OCI-LY7 (cell line): ENCODE measurements around the gene NF2. TPM values are rescaled to one million over a fixed set of nuclear protein-coding genes. Genes with fewer than 3 reads are reported as not detected.

Experiments used
- BruUV-seq: library from RNA; stranded (reverse); fragments of 400-500 nt; replicated peaks from 2 replicates; lab custom pipeline; 2021; lab: Mats Ljungman, UMichigan
- CTCF ChIA-PET: fragments of 300-600 bp; sonication (Branson Sonifier 250); formaldehyde crosslinking; loops from one replicate; lab custom pipeline; 2022; ENCODE audit warnings: antibody characterized with exemption; ENCODE audit not compliant: unreplicated experiment; lab: Charles Lee
- POLR2A ChIA-PET: fragments of 300-600 bp; sonication (Branson Sonifier 250); formaldehyde crosslinking; loops from one replicate; lab custom pipeline; 2022; ENCODE audit warnings: antibody characterized with exemption; lab: Charles Lee
- DNase-seq: peaks from one replicate; pipeline ENCODE4 v3.0.0-alpha.2; 2015; ENCODE audit warnings: low spot score
- H2AFZ ChIP-seq: fragments of 200-600 bp; sonication (generic), shearing (Covaris generic); 2 replicates; pipeline ENCODE4 v1.6.1; 2014; ENCODE audit warnings: mild to moderate bottlenecking, antibody characterized with exemption, low read length, moderate library complexity
- H3K27ac ChIP-seq: fragments of 200-600 bp; sonication (generic); 2 replicates; pipeline ENCODE4 v1.5.1; 2014; ENCODE audit warnings: mixed run types, low read depth, mild to moderate bottlenecking, moderate library complexity, low read length, inconsistent platforms; ENCODE audit not compliant: poor library complexity, severe bottlenecking
- H3K36me3 ChIP-seq: fragments of 200-600 bp; sonication (generic); 2 replicates; pipeline ENCODE4 v1.6.1; 2014; ENCODE audit warnings: mild to moderate bottlenecking, antibody characterized with exemption, low read length, moderate library complexity, mixed read lengths; ENCODE audit not compliant: insufficient read depth
- H3K4me1 ChIP-seq: fragments of 200-600 bp; sonication (generic); 2 replicates; pipeline ENCODE4 v1.5.1; 2014; ENCODE audit warnings: mild to moderate bottlenecking, low read length; ENCODE audit not compliant: insufficient read depth, poor library complexity, severe bottlenecking
- H3K4me2 ChIP-seq: fragments of 200-600 bp; sonication (generic); 2 replicates; pipeline ENCODE4 v1.6.1; 2014; ENCODE audit warnings: mild to moderate bottlenecking, low read length
- H3K4me3 ChIP-seq: fragments of 200-600 bp; sonication (generic); 2 replicates; pipeline ENCODE4 v1.5.1; 2014; ENCODE audit warnings: mild to moderate bottlenecking, low read depth, low read length; ENCODE audit not compliant: poor library complexity, severe bottlenecking
- H3K79me2 ChIP-seq: fragments of 200-600 bp; sonication (generic); 2 replicates; pipeline ENCODE4 v1.6.1; 2016; ENCODE audit warnings: low read depth, mild to moderate bottlenecking, low read length, moderate library complexity, mixed read lengths; ENCODE audit not compliant: insufficient read depth
- H3K9me2 ChIP-seq: fragments of 200-600 bp; sonication (generic); 2 replicates; pipeline ENCODE4 v1.6.1; 2016; ENCODE audit warnings: mild to moderate bottlenecking, low read length, mixed read lengths; ENCODE audit not compliant: insufficient read depth
- H3K9me3 ChIP-seq: fragments of 200-600 bp; sonication (generic); 2 replicates; pipeline ENCODE4 v1.6.1; 2014; ENCODE audit warnings: mild to moderate bottlenecking, mixed run types, low read length, mixed read lengths
- H4K20me1 ChIP-seq: fragments of 200-600 bp; sonication (generic); 2 replicates; pipeline ENCODE4 v1.6.1; 2014; ENCODE audit warnings: mild to moderate bottlenecking, antibody characterized with exemption, low read length, moderate library complexity, mixed read lengths; ENCODE audit not compliant: insufficient read depth
- CTCF ChIP-seq: fragments of 200-600 bp; sonication (generic); conservative IDR thresholded peaks from 2 replicates; pipeline ENCODE4 v1.5.1; 2014; ENCODE audit warnings: mild to moderate bottlenecking, antibody characterized with exemption, low read length, moderate library complexity, mixed read lengths
- EZH2phosphoT487 ChIP-seq: fragments of 200-600 bp; sonication (generic); IDR thresholded peaks from 2 replicates; pipeline ENCODE4 v1.6.1; 2018; ENCODE audit warnings: low read depth, borderline replicate concordance, mild to moderate bottlenecking, mixed run types, antibody characterized with exemption, low read length, moderate library complexity, mixed read lengths
- intact Hi-C: fragments of 100-400 bp; cut with micrococcal nuclease; formaldehyde crosslinking; loops from one replicate; pipeline ENCODE4 v1.10.0; 2022; ENCODE audit not compliant: unreplicated experiment
- total RNA-seq, 2 experiments: library from RNA; depleted of rRNA in 1 of 2; stranded (reverse); fragments of >200 nt in 1 of 2; shearing (Covaris generic) in 1 of 2; gene quantifications; 2 replicates each; pipeline ENCODE4 v1.2.3, GENCODE V29; 2014 to 2022

Gene NF2
- total RNA-seq, 2 experiments from 2014 or later, result 22.2 to 34.8 TPM

GRCh38 chr22:29641700-29642330 lies 38.4 kb downstream of the NF2 start:
- POLR2A ChIA-PET, result no interaction called here
- no peak overlapping the region for H3K4me3 ChIP-seq
- no peak overlapping the region for H2AFZ ChIP-seq
- no peak for DNase-seq
- H3K4me2 ChIP-seq, result no peak overlapping the region
- TF ChIP-seq CTCF (no peak), EZH2phosphoT487 (no peak)
- no peaks in the 10 kb centered on the region for H4K20me1 ChIP-seq
- no peak overlapping the region for H3K27ac ChIP-seq
- intact Hi-C loops, result no loop called here
- no TSS peak for BruUV-seq
- H3K79me2 ChIP-seq, result no peaks in the 10 kb centered on the region
- peaks cover 46% of the 10 kb centered on the region for H3K36me3 ChIP-seq
- no peaks in the 10 kb centered on the region for H3K4me1 ChIP-seq
- H3K9me3 ChIP-seq, result no peaks in the 10 kb centered on the region
- CTCF ChIA-PET, result no interaction called here
- no peaks in the 10 kb centered on the region for H3K9me2 ChIP-seq

GRCh38 chr22:29642694-29643093 lies 39.3 kb downstream of the NF2 start:
- H3K4me2 ChIP-seq, result no peak overlapping the region
- H3K9me3 ChIP-seq, result no peaks in the 10 kb centered on the region
- no TSS peak for BruUV-seq
- TF ChIP-seq CTCF (no peak), EZH2phosphoT487 (no peak)
- H3K36me3 ChIP-seq, result peaks cover 40% of the 10 kb centered on the region
- H3K4me1 ChIP-seq, result no peaks in the 10 kb centered on the region
- DNase-seq, result no peak
- H3K79me2 ChIP-seq, result no peaks in the 10 kb centered on the region
- H4K20me1 ChIP-seq, result no peaks in the 10 kb centered on the region
- no peak overlapping the region for H3K4me3 ChIP-seq
- intact Hi-C loops, result no loop called here
- no peaks in the 10 kb centered on the region for H3K9me2 ChIP-seq
- ChIA-PET POLR2A (interaction anchor here (0.7 kb wide), 1 partner anchor 148 kb away, joined by 3 read pairs; no protein-coding TSS in a partner anchor), CTCF (no interaction called here)
- H2AFZ ChIP-seq, result no peak overlapping the region
- H3K27ac ChIP-seq, result no peak overlapping the region

GRCh38 chr22:29647954-29648737 lies 44.7 kb downstream of the NF2 start:
- H3K36me3 ChIP-seq, result peaks cover 9% of the 10 kb centered on the region
- no peak overlapping the region for H2AFZ ChIP-seq
- DNase-seq, result no peak
- no peaks in the 10 kb centered on the region for H3K79me2 ChIP-seq
- no peaks in the 10 kb centered on the region for H3K9me2 ChIP-seq
- TF ChIP-seq EZH2phosphoT487 (no peak), CTCF (no peak)
- no peak overlapping the region for H3K4me2 ChIP-seq
- intact Hi-C loops, result no loop called here
- CTCF ChIA-PET, result no interaction called here
- H3K9me3 ChIP-seq, result no peaks in the 10 kb centered on the region
- no peaks in the 10 kb centered on the region for H3K4me1 ChIP-seq
- POLR2A ChIA-PET, result no interaction called here
- no peaks in the 10 kb centered on the region for H4K20me1 ChIP-seq
- no peak overlapping the region for H3K4me3 ChIP-seq
- BruUV-seq, result no TSS peak
- no peak overlapping the region for H3K27ac ChIP-seq
